Rectal smooth muscle tissue (tissue), 1 donor: ENCODE data around the gene JAK1.

Experiments used
- H3K27ac ChIP-seq: one replicate; pipeline ENCODE4 v1.7.0; 2013; ENCODE audit warnings: low read depth, low read length, inconsistent platforms
- H3K27me3 ChIP-seq: one replicate; pipeline ENCODE4 v1.7.0; 2013; ENCODE audit warnings: low read length; ENCODE audit not compliant: control insufficient read depth, insufficient read depth
- H3K36me3 ChIP-seq: one replicate; pipeline ENCODE4 v1.7.0; 2013; ENCODE audit warnings: low read length; ENCODE audit not compliant: control insufficient read depth, insufficient read depth
- H3K4me1 ChIP-seq: one replicate; pipeline ENCODE4 v1.7.0; 2013; ENCODE audit warnings: low read length; ENCODE audit not compliant: control insufficient read depth, insufficient read depth
- H3K4me3 ChIP-seq: one replicate; pipeline ENCODE4 v1.7.0; 2013; ENCODE audit warnings: low read length
- H3K9ac ChIP-seq: one replicate; pipeline ENCODE4 v1.7.0; 2013; ENCODE audit warnings: low read length

JAK1 gene

DNA sequence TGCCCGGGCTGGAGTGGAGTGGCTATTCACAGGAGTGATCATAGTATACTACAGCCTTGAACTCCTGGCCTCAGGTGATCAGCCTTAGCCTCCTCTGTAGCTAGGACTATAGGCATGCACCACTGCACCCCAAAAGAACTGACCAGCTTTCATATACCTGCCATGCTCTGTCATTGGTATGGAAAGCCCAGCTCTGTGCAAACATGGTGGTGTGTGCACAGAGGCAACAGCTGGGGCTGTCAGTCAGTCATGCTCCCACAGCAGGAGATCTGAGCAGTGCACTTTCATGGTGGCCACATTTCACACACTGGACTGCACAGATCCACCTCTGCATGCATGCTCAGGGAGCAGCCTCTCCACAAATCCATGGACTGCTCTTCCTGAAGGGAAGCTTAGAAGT, 8.8 kb upstream of the JAK1 start:
- H3K27me3 ChIP-seq, result no peaks in the 10 kb centered on the region

DNA sequence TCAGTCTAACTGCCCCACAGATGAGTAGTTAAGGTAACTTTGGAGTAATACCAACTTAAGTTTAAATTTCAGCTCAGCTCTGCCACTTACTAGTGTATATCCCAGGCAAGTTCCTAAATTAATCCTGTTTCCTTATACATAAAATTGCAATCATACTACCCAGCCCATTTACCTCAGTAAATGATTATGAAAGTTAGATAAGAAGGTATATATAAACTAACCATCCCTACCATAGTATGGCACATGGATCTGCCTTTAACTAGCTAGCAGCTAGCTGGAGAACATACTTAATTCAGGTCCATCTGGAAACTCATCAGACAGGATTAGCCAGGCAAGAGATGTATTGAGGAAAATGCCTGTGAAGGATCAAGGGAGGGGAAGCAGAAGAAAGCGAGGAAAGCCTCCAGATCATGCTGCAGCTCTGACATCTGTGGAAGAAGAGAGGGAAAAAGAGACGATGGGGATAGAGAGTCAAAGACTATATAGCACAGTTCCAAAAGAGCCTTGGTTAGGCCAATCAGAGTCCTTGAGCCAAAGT, 8.0 kb upstream of the JAK1 start:
- H3K4me3 ChIP-seq, result no peak overlapping the region
- no peaks in the 10 kb centered on the region for H3K4me1 ChIP-seq
- no peak overlapping the region for H3K9ac ChIP-seq
- H3K27ac ChIP-seq, result no peak overlapping the region
- H3K27me3 ChIP-seq, result no peaks in the 10 kb centered on the region
- no peaks in the 10 kb centered on the region for H3K36me3 ChIP-seq

More for the DNA sequence above, 8.8 kb upstream of the JAK1 start:
- no peak overlapping the region for H3K27ac ChIP-seq
- no peak overlapping the region for H3K9ac ChIP-seq
- no peaks in the 10 kb centered on the region for H3K4me1 ChIP-seq
- no peaks in the 10 kb centered on the region for H3K36me3 ChIP-seq
- no peak overlapping the region for H3K4me3 ChIP-seq

DNA sequence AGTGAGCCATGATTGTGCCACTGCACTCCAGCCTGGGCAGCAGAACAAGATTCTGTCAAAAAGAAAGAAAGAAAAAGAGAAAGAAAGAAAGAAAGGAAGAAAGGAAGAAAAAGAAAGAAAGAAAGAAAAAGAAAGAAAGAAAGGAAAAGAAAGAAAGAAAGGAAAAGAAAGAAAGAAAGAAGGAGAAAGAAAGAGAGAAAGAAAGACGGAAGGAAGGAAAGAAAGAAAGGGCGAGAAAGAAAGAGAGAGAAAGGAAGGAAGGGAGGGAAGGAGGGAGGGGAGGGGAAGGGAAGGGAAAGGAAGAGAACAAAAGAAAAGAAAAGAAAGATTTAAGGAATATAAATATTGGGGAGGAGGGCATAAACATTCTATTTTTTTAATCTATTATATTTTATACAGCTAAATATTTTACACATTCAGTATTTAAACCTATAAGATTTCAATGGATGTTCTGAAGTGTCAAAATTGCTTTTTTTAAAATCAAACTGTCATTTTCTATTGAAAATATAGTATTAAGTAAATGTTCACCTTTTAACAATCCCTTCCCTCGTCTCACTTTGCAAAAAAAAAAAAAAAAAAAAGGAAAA, 6.8 kb upstream of the JAK1 start:
- H3K4me1 ChIP-seq, result no peaks in the 10 kb centered on the region
- H3K9ac ChIP-seq, result no peak overlapping the region
- H3K4me3 ChIP-seq, result no peak overlapping the region
- no peak overlapping the region for H3K27ac ChIP-seq
- no peaks in the 10 kb centered on the region for H3K27me3 ChIP-seq
- H3K36me3 ChIP-seq, result no peaks in the 10 kb centered on the region

DNA sequence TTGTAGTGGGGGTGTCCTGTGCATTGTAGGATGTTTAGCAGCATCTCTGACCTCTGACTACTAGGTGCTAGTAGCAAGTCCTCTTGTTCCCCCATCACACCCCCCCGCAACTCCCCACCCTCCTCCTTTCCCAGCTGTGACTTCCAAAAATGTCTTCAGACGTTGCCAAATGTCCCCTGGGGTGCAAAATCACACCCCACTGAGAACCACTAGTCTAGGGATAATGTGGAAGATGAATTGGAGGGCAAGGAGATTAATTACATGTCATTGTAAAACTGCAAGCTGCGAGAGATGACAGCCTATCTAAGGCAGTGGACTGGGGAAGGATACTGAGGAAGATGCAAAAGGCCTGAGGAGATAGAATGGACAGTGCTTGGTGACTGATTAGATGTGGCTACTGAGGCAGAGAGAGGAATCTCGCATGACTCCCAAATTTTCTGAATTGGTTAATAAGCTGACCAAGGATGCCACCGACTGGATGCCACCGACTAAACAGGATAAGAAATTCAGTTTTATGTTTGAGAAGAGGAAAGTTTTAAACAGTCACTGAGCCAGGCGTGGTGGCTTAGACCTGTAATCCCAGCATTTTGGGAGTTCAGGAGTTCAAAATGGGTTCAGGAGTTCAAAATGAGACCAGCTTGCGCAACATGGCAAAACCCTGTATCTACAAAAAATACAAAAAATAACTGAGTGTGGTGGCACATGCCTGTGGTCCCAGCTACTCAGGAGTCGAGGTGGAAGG, 3.1 kb upstream of the JAK1 start:
- Histone ChIP-seq H3K27me3 (no peaks in the 10 kb centered on the region), H3K27ac (no peak overlapping the region), H3K9ac (no peak overlapping the region), H3K4me3 (no peak overlapping the region), H3K36me3 (no peaks in the 10 kb centered on the region), H3K4me1 (peaks cover 7% of the 10 kb centered on the region)

DNA sequence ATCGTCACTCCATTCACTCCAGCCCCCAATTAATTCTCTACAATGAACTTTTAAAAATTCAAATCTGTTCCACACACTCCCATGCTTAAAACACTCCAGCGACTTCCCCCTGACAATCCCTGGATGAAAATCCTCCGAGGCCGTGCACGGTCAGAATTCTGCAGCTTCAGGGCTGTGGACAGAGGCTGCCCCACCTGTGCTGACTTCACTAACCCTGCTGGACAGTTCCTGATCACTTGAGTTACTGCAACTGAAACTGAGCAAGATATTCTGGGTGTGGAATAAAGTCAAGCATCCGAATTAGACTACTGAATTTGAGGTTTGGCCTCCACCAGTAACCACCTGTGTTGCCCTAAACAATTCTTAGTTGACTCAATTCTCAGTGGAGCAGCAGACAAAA, 1.0 kb upstream of the JAK1 start:
- Histone ChIP-seq H3K4me1 (peaks cover 10% of the 10 kb centered on the region), H3K27ac (no peak overlapping the region), H3K36me3 (no peaks in the 10 kb centered on the region), H3K27me3 (no peaks in the 10 kb centered on the region), H3K9ac (no peak overlapping the region), H3K4me3 (peak overlapping the region; percentile 92)

DNA sequence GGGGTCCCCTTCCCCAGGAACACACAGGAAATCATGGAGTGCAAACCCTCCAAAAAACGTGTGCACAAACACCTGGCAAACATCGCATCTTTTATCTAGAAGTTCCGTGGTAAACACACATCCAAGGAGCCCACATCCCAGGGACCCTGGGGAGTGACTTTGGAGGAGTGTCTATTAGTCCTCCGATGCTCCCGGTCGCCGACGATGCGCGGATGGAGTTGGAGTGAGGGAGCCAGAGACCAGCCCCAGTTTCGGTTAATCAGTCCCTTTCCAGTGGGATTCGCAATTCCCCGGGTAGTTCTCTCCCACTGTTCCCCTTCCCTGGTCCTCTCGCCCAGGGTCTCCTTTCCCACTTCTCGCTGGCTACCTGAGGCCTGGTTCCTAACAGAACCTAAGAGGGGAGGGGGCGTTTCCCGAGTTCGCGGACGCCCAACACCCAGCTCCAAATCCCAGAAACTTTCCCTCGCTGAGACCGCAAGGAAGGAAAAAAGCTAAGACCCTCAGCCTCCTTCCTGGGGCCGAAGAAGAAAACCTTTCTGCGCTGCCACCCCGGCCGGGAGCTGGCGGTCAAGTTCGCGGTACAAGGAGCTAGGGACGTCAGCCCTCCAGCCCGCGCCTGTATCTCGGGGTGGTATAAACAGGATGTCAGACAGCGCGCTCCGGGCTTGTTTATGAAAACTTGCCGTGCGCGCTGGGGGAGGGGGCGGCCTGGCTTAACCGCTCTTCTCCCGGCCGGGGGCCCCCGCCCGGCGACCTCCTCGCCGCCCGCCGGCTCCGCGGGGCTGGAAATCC, 787 bp downstream of the JAK1 start:
- Histone ChIP-seq H3K27me3 (no peaks in the 10 kb centered on the region), H3K27ac (peak overlapping the region; percentile 94), H3K9ac (peak overlapping the region; percentile 98), H3K4me3 (peak overlapping the region; percentile 91), H3K36me3 (no peaks in the 10 kb centered on the region), H3K4me1 (peaks cover 10% of the 10 kb centered on the region)

DNA sequence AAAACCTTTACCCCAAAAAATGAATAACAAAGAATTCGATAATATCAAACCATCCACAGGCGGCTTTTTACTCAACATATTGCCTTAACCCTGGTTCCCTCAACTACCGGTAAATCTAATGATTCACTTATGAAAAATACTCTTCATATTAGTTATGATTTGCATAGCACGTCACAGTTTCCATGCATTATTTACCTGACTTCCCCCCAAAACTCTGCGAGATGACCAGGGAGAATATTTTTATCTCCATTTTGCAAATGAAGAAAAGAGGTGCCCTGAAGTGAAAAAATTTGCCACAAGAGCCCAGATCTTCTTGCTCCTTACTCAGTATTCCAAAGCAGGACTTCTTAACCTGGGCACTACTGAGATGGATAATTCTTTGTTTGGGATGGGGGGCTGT, 2.9 kb downstream of the JAK1 start:
- Histone ChIP-seq H3K36me3 (no peaks in the 10 kb centered on the region), H3K27me3 (no peaks in the 10 kb centered on the region), H3K4me3 (no peak overlapping the region), H3K9ac (no peak overlapping the region), H3K4me1 (peaks cover 10% of the 10 kb centered on the region), H3K27ac (no peak overlapping the region)

DNA sequence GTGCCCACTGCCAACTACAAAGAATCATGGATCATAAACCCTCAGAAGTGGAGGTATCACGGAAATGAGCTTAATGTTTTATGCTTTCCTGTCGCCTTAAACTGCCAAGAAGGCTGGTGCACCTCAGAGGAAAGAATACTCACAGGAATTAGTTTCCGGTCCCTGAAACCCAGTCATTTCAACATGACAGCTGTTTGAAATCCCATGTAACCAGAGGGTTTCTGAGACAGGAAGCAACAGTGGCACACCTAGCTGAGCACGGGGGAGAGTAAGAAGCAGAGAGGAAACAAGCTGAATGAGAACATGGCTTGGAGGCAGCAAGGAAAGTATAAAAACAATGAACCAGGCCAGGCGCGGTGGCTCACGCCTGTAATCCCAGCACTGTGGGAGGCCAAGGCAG, 3.9 kb downstream of the JAK1 start:
- H3K36me3 ChIP-seq, result no peaks in the 10 kb centered on the region
- no peak overlapping the region for H3K9ac ChIP-seq
- H3K27me3 ChIP-seq, result no peaks in the 10 kb centered on the region
- no peak overlapping the region for H3K27ac ChIP-seq
- H3K4me3 ChIP-seq, result no peak overlapping the region
- peaks cover 10% of the 10 kb centered on the region for H3K4me1 ChIP-seq

DNA sequence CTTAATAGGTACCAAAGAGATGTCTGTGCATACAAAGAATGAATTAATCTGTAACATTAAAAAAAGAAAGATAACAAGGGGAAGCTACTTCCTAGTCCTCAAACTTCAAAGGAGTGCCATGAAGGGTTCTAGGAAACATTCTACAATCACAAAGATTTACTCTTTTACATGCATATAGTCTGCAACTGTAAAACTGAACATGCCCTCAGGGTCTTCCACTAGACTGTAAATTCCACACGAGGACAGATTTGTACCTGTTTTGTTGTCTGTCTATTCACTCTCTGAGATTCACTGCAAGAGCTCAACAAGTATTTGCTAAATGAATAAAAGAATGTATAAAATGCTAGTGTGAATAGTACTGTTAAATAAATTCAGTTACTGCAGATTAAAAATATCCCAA, 4.4 kb downstream of the JAK1 start:
- Histone ChIP-seq H3K36me3 (no peaks in the 10 kb centered on the region), H3K27ac (no peak overlapping the region), H3K4me3 (no peak overlapping the region), H3K9ac (no peak overlapping the region), H3K4me1 (peaks cover 10% of the 10 kb centered on the region), H3K27me3 (no peaks in the 10 kb centered on the region)

DNA sequence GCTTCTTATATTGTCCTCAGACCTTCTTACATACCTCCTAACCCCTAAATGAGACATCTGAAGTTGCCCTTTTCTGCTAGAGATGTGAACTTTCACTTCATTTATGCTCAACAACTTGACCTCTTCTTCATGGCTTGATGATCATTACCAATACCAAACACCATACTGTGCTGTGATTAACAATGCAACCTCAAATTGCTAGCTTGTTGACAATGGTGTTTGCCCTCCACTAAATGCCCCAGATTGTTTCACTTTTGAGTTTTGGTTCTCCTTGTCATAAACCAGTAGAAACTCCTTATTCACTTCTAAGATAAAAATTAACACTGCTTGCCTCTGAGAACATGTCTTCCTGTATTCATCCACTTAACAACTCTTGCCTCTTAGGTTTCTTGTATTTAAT, 5.6 kb downstream of the JAK1 start:
- Histone ChIP-seq H3K36me3 (no peaks in the 10 kb centered on the region), H3K27ac (no peak overlapping the region), H3K4me3 (no peak overlapping the region), H3K9ac (no peak overlapping the region), H3K4me1 (peaks cover 12% of the 10 kb centered on the region), H3K27me3 (no peaks in the 10 kb centered on the region)

DNA sequence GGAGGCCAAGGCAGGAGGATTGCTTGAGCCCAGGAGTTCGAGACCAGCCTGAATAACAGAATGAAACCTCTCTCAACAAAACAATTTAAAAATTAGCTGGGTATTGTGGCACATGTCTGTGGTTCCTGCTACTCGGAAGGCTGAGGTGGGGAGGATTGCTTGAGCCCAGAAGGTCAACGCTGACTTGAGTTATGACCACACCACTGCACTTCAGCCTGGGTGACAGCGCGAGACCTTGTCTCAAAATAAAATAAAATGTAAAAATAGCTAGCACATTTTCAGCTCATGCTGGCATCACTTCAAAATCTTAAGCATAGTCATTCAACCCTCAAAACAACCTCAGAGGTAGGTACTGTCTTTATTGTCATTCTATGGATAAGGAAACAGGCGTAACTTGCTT, 6.4 kb downstream of the JAK1 start:
- Histone ChIP-seq H3K4me3 (no peak overlapping the region), H3K9ac (no peak overlapping the region), H3K36me3 (no peaks in the 10 kb centered on the region), H3K4me1 (peaks cover 12% of the 10 kb centered on the region), H3K27me3 (no peaks in the 10 kb centered on the region), H3K27ac (no peak overlapping the region)

DNA sequence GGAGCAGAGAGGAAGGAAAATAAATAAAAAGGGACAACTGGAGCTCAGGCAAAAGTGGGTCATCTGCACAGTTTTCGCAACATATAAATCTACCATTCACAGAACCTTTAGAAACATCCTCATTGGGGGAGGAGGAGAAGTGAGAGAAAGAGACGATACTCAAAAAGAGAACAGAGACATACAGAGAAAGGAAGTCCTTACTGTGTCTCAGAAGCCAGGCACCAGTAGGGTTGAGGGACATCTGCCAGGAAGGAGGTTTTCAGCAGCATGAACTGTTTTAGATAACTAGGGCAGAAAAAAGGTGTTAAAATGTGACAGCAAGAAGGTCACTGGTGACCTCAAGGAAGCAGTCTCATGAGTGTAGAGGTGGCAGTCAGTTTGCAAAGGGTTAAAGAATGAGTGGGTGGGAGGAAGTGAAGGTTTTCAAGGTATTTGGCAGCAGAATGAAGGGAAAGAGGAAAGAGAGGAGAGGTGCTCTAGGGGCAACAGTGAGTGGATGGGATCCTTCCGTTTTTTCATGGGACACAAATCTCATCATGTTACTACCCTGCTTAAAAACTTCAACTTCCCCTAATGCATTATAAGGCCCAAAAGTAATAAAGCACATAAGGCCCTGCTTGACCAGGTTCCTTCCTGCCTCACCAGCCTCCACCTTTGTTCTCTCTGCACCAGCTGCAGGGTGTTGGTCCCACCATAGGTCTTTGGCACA, 9.5 kb downstream of the JAK1 start:
- Histone ChIP-seq H3K27me3 (no peaks in the 10 kb centered on the region), H3K9ac (peak overlapping the region; percentile 22), H3K36me3 (no peaks in the 10 kb centered on the region), H3K27ac (no peak overlapping the region), H3K4me1 (peaks cover 5% of the 10 kb centered on the region), H3K4me3 (no peak overlapping the region)
